NK-92 (cell line): ENCODE data around the gene SND1.

Experiments
- DNase-seq: peaks from one replicate; lab custom pipeline; 2025; ENCODE audit not compliant: unreplicated experiment; lab: John Stamatoyannopoulos, UW

Gene SND1

DNA sequence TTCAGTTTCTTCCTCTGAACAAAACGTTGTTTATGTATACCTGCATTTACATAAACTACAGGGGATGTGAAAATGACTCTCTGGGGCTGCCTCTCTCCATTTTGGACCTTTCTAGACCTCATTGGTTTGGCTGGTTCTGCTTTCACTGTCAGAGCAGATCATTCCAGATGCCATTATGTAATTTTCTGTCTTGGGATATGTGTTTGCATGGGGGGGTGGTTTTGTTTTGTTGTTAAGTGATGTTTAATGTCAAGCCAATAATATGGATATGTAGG, 206.9 kb downstream of the SND1 start:
- DNase-seq, result no peak

DNA sequence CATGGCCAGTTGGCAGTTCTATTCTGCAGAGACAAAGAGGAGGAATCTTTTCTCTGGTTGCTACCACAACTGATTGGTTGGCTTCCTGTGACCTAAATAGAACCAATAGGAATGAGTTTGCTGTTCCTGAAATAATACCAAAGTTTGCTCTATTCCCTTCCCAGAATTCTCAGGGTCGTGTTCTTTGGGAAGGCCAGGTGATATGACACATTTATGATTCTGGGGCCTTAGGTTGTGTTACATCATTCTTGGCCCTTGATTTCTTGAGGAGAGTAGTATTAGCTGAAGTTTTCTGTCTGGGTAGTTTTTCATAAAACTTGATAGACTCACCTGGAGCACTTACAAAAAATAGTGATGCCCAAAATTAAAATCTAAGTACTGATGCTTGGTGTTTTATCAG, 207.3 kb downstream of the SND1 start:
- no peak for DNase-seq

DNA sequence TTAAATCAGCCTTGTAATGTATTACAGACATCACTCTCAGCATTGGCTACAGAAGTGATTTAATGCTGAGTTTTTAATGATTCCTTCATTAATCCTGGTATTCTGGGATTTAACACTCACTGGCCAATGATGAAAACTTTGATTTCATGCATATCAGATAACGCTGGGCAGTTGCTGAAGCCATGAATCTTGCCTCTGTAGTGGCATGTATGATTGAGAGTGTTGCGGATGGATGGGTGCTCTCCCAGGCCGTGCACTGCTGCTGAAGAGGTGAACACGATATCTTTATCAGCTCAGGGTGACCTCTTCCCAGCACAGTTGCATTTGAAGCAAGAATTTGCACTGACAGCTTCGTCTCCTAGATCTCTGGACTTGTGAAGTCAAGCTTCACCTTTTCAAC, 210.5 kb downstream of the SND1 start:
- DNase-seq, result no peak

DNA sequence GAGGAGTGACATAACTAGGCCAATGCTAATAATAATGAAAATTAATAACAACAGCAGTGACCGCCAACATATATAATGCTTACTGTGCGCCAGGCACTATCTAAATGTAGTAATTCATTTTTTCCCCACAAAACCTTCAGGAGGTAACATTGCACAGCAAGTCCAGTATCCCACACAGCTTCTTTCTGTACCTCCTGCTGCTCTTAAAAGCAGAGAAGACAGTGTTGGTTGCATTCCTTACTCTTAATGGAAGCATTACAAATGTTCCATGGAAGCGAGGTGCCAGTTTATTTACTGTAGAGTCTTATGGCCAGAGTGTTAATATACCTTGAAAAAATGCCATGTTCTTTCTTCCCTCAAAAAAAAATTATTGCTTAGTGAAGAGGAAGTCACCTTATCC, 211.1 kb downstream of the SND1 start:
- no peak for DNase-seq

DNA sequence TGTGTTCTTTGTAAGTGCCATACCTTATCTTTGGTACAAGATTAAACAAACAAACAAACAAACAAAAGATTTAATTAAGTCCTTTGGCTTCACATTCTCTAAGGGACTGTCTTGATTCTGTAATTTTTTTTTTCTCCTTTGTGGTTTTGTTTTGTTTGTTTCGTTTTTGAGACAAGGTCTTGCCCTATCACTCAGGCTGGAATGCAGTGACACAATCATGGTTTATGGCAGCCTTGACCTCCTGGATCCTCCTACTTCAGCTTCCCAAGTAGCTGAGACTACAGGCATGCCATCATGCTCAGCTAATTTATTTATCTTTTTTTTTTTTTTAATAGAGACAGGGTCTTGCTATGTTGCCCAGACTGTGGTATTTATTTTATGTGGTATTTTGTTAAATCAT, 213.5 kb downstream of the SND1 start:
- DNase-seq, result no peak

DNA sequence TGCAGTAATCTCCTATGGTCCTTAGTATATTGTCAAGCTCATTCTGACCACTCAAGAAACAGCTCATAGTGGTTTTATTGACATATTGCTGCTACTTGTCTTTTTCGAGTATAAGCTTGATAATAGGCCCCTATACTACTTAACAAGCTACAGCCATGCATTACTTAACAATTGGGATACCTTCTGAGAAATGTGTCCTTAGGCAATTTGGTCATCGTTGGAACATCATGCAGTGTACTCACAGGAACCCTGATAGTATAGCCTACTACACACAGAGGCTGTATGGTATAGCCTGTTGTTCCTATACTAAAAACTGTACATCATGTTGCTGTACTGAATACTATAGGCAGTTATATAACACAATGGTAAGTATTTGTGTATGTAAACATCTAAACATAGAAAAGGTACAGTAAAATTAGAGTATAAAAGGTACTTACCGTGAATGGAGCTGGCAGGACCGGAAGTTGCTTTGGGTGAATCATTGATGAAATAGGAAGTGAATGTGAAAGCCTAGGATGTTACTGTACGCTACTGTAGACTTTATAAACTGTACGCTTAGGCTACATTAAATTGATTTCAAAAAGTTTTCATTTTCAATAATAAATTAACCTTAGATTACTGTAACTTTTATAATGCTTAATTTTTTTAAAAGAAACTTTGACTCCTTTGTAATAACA, 218.4 kb downstream of the SND1 start:
- no peak for DNase-seq

DNA sequence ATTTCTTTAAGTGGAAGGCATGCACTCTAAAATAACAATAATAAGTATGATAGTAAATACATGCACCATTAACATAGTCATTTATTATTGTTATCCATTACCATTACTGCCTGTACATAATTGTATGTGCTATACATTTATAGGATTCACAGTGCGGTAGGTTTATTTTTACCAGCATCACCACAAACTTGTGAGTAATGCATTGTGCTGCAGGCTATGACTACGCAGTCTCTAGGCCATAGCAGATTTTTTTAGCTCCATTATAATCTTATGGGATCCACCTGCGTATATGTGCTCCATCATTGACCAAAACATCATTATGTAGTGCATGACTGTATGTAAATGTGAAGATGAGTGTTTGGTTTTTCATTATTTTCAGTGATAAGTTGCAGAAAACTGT, 219.2 kb downstream of the SND1 start:
- DNase-seq, result no peak

DNA sequence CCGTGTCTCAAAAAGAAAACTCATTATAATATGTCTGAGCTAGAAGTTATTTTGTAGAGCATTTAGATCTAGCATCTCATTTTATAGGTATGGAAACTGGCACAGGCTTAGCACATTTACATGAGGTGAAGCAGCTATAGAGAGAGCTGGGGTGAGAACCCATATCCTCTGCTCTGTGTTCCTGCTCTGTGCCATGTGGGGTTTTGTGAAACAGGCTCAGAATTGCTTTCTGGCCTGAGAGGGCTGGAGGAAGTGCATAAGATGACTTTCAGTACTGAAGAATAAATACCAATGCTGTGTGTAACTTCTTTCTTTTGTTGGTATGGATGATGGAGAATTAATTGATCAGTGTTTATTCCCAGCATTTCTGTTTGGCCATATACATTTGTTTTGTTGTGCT, 220.1 kb downstream of the SND1 start:
- no peak for DNase-seq

DNA sequence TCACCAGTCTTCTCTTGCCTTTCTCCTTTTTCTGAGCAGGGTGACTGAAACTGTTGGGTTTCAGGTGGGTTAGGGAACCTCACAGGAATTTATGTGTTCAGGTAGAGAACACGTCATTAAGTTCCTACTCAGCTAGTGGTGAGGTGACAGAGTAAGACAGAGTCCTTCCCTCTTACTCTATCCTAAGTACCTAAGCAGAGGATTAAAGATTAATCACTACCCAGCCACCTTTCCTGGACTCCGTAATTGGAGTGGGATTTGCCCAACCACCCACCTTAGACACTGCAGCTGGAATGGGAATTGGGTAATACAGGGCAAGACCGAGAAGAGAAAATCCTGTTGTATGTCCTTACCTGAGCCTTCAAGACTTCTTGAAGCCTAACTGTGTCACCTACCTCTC, 221.2 kb downstream of the SND1 start:
- DNase-seq, result no peak

DNA sequence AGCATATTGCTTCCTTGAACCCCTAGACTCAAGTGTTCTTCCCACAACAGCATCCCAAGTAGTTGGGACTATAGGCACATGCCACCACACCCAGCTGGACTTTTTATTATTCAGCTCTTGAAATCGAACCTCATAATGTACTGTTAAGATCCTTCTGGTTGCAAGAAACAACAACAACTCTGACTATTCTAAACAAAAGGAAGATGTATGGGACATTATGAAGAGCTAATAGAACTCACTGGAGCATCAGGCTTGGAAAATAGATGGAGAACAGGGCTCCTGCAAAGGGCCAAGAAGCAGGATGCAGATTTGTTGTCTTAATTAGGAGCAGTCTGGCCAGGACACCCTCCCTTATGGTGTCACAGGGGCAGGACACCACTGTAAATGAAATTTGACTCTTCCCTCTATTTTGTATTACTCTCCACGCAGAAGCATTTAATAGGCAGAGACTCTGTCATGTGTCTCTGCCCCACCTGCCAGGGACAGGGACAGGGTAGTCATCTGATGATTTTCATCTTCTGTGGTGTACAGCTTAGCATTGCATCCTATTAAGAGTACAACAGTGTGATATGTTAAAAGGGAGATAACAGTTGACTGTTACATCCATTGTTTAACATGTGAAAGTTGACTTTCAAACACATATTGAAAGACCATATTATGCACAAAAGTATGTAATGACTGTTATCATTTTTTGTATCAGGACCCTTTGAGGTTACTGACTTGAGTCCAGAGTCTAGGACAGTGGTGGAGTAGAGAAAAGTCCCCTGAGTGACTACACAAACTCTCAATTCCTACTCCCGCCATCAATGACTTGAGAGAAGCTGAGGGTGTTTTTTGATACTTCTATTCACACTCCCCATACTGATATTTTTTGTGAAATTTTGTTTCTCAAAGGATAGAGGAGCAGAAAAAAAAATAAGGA, 222.0 kb downstream of the SND1 start:
- no peak for DNase-seq

DNA sequence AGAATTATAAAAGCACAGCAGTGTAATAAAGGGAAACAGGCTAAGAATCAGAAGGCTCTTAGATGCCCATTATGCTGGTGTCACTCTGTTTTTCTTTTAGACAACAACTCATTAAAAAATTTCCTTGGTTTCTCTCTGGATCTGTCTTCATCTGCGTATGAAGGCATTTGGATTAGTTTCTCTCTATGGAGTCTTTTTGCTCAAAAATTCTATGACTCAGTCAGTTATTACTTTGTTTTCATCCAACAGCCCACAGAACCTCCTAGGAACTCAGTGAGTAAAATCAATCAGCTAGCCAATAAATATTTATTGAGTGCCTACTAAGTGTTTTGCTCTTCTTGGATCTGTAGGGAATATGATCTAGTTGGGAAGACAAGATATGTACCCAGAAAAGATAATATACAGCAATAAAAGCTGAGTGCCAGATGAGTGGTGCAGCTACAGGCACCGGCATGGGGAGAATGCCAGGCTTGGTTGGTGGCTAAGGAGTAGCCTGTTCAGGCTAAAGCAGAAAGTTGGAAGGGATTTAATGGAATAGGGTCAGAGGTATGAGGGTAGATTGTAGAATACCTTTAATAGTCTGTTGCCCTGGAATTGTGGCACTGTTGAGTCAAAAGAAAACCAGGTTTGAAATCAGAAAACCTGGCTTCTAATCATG, 223.1 kb downstream of the SND1 start:
- DNase-seq, result no peak

DNA sequence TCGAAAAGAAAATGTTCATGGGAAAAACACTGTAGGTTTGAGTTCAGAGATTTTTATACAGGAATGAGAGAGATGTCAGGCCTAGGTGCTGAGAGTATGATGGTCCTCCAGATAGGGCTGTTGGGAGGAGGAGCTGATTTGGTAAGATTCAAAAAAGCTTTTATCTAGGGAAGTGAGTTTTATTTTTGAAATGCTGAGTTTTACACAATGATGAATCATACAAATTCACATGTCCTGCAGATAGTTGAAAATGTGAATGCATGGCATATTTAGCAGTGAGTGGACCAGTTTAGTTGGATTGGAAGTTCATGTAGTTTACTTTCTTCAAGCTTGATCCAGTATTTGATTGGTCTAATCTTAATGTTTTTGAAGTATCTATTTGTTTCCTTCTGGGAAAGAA, 224.4 kb downstream of the SND1 start:
- DNase-seq, result no peak

DNA sequence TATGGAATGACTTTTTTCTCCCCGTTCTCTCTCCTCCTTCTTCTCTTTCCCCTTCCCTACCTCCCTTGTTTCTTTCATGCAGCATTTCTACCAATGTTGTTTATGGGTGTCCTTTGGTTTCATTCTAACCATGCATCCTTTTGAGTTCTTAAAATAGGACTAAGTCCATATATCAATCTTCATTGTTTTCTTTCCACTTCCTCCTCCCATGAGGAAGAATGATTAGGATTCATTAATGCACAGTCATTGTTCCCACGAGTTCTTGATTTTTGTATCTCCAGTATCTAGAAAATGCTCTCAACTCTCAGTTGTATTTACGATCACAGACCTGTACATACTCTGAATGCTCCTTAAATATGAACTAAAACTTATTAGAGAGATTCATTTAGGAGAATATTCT, 226.0 kb downstream of the SND1 start:
- no peak for DNase-seq

DNA sequence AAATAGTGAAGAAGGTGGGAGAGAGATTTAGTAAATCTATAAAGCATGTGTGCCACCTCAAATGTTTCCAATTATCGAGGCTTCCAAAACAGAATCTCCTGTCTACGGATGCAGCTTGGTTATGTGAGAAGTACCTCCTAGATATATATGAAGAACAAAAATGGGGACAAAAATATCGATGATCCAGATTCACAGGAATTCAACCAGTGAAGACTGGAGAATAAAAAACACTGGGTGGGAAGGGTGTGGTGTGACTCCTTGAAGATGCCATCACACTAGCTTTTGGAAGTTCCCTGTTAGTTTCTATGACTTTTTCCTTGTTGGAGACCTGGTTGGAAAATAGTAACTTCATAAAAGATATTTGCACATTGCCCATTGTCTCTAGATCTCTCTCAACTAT, 226.8 kb downstream of the SND1 start:
- DNase-seq, result no peak

DNA sequence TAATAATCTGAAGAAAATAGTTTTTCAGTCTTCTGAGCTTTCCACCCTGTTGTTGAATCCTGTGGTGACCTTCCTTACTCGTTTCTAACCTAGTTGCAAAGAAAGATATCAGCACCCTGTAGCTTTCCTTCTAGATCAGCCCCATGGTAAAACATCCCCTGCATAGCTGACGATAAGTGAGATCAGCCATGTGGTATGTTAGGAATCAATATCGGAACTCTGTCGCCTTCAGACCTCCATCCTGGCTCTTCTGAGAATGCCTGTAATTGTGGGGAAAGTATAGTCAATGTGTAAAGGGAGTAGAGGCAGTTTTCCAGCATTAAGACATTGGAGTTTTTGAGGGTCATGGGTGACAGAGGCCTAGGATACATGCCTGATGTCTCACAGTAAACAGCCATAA, 227.4 kb downstream of the SND1 start:
- DNase-seq, result no peak

DNA sequence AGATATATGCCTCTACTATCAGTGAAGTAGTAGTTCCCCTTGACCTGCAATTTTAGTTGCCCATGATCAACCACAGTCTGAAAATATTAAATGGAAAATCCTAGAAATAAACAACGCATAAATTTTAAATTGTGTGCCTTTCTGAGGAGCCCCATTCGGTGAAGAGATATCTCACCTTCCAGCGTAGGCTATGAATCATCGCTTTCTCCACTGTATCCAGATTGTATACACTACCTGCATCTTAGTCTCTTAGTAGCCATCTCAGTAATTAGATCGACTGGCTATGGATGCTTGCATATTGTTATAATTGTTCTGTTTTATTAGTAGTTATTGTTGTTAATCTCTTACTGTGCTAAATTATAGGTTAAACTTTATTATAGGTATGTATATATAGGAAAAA, 227.9 kb downstream of the SND1 start:
- no peak for DNase-seq

DNA sequence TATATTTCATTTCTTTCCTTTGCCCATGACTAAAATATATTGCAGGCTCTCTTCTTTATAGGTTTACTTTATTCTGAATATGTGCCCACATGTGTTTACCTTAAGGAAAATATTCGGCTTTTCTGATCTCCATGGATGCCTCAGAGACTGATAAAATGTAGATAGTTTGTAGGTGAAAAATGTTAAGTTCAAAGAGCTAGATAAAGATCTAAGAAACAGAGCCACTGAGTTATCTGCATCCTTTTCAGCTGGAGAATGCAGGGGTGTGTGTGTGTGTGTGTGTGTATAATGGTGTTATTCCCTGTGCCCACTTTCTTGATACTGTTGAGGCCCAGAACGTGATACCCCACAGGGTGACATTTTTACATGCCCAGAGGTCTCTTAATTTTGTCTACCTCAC, 228.5 kb downstream of the SND1 start:
- DNase-seq, result no peak

DNA sequence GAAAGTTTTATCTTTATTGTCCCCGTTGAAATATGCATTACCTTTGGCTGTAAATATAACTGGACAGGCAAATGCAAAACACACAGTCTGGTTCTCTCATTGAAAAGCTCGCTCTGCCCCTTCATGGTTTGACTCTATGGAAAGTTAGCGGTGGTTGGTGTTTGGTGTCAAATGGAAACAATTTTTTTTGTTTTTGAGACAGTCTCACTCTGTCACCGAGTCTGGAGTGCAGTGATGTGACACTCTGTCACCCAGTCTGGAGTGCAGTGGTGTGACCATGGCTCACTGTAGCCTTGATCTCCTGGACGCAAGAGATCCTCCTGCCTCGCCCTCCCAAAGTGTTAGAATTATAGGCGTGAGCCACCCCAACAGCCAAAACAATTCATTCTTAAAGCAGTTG, 229.6 kb downstream of the SND1 start:
- DNase-seq, result no peak

DNA sequence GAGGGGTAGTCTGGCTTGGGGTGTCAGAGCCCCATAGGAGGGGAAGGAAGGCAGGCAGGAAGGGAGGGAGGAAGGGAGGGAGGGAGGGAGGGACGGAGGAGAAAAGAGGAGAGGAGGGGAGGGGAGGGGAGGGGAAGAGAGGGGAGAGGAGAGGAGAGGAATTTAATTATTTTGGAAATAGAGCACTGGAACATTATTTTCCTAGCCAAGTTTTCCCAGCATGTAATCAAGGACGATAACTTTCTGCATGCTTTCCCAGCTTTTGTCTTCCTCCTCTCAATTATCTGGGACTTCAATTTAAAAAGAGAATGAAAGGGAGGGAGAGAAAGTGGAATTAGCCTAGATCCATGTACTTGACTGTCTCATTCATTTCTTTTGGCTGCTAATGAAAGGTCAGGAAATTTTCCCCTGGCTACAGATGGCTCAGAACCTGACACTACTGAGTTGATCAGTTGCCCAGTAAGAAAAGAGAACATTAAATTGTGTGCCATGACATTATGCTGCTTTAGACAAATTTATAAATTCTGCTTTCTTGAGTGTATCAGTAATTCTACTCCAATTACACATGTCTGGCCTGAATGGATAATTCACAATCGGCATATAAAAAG, 230.4 kb downstream of the SND1 start:
- DNase-seq, result no peak

DNA sequence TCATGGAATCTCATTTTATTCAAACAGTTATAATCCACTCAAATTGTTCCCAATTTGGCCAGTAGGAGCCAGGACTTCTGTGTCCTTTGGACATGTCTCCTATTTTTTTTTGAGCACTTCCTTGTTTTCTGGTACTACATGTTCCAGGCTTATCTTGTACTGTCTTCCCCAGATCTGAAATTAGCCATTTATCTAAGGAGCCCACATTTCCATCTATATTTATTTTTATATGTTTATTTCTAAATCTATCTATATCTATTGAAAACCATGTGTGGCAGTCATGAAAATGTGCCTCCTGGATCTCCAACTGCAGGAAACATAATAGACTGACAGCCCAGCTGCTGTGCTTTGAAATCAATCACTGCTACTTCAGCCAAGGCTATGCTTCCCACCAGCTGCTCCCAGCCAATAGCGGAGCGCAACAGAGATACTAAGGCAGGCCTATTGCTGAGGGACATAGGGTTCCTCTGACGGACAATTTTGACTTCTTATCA, 232.1 kb downstream of the SND1 start:
- DNase-seq, result no peak

DNA sequence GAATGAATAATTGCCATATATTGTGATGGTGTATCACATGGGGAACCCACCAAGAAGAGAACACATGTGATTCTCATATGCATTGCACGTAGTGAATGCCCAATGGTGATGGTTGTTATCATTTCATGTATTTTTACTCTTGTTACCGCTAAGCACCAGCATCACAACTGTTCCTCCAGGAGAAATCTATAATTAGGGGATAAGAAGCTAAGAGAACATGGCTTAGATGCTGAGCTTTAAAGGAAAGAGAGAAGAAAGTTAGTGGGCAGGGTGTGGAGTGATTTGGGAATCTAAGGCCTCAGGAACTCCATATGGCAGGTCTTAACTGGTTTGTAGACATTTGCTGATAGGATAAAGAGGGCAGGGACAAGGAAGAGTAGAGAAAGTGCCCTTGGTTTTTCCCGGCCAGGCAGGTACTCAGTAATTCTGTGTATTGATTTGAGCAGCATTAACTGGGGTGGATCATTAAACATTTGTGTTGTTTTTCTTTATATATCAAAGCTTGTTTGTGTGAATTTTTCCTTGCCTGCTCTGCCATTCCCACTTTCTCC, 233.3 kb downstream of the SND1 start:
- no peak for DNase-seq
